Fibroblast of villous mesenchyme (primary cell): ENCODE results near the gene HK2. TPM values are rescaled to one million over a fixed set of nuclear protein-coding genes. Genes with fewer than 3 reads are reported as not detected.

Source experiments
- DNase-seq: peaks from one replicate; pipeline ENCODE4 v3.0.0-alpha.2; 2010; ENCODE audit warnings: low read depth
- H3K4me3 ChIP-seq: 2 replicates; pipeline ENCODE4 v1.5.1; 2011; ENCODE audit warnings: low read depth, mild to moderate bottlenecking, low read length
- total RNA-seq: library from RNA; depleted of rRNA; stranded (reverse); fragments of >200 nt; gene quantifications from 2 replicates; pipeline ENCODE4 v1.2.3, GENCODE V29; 2012
- TF ChIP-seq, protein P1 (sequence below): IDR thresholded peaks from 2 replicates; pipeline ENCODE4 v1.5.1; 2012; ENCODE audit warnings: low read depth, mild to moderate bottlenecking, low read length; ENCODE audit not compliant: insufficient read depth

HK2 gene
- total RNA-seq, 1 donor = 15.1 TPM

DNA sequence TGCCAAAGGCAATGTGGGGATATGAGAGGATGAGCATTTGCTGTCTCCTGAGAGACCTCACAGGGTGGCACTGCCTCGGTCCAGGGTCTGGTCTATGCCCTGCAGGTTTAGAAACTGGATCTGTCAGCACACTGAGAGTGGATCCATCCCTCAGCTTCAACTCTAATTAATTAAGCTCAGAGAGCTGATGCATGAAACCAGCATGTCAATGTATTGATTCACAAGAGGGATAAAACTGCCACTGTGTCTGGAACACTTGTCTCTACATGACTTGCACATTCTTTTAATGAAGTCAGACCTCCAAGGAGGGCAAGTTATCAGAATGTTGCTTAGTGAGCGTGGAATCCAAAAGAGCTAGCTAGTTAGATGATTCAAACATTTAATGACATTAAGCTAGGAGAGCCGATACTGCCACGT is 102.1 kb downstream of the HK2 start:
- TF ChIP-seq, protein P1, sequence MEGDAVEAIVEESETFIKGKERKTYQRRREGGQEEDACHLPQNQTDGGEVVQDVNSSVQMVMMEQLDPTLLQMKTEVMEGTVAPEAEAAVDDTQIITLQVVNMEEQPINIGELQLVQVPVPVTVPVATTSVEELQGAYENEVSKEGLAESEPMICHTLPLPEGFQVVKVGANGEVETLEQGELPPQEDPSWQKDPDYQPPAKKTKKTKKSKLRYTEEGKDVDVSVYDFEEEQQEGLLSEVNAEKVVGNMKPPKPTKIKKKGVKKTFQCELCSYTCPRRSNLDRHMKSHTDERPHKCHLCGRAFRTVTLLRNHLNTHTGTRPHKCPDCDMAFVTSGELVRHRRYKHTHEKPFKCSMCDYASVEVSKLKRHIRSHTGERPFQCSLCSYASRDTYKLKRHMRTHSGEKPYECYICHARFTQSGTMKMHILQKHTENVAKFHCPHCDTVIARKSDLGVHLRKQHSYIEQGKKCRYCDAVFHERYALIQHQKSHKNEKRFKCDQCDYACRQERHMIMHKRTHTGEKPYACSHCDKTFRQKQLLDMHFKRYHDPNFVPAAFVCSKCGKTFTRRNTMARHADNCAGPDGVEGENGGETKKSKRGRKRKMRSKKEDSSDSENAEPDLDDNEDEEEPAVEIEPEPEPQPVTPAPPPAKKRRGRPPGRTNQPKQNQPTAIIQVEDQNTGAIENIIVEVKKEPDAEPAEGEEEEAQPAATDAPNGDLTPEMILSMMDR = no peak
- no peak overlapping the region for H3K4me3 ChIP-seq
- no peak for DNase-seq

DNA sequence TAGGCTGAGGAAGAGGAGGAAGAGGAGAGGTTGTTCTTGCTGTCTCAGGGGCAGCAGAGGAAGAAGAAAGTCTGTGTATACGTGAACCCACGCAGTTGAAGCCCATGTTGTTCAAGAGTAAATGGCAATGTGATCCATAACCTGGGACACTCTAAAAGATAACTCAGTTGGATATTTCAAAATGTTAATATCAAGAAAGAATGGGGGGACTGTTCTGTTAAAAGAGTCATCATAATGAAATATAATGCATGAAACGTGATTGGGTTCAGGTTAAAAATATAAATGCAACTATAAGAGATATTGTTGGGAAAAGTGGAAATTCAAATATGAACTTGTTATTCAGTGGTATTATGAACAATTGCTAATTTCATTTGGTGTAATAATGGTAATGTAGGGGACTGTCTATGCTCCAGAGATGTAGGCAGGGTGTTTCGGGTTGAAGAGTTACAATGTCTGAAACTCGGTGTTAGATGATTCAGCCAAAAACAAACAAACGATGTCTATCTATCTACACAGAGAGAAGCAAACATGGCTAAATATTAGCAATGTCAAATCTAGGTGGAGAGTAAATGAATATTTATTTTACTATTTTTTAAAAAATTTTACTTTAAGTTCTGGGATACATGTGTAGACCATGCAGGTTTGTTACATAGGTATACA is 103.4 kb downstream of the HK2 start:
- no peak for DNase-seq
- H3K4me3 ChIP-seq = no peak overlapping the region
- TF ChIP-seq, protein P1 = no peak

- no peak overlapping the region for H3K4me3 ChIP-seq
- no peak for DNase-seq
- TF ChIP-seq, protein P1 = no peak
Measured at GRCh38 chr2:74938264-74938663, 104.3 kb downstream of the HK2 start.

- TF ChIP-seq, protein P1 = no peak
- no peak for DNase-seq
- no peak overlapping the region for H3K4me3 ChIP-seq
Measured at GRCh38 chr2:74939919-74940812, 106.2 kb downstream of the HK2 start.

- no peak for DNase-seq
- no peak overlapping the region for H3K4me3 ChIP-seq
- TF ChIP-seq, protein P1 = no peak
Measured at GRCh38 chr2:74941284-74941683, 107.4 kb downstream of the HK2 start.

DNA sequence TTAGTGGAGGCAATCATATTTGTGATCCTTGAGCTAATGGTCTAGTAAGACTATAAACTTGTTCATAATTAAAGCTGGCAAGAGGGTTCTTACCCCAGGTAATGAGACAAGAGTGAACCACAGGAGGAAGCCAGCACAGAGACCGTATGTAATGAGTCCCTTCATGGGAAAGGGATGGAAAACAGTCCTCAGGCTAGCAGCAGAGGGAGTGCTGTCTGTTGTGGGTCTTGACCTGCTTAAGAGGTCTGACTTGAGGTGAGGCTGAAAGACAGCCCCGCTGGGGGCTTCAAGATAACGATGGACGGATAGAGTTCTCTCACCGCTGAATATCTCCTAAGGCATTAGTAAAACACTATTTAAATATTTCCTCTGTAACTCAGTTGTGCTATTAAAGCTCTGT is 108.3 kb downstream of the HK2 start:
- no peak overlapping the region for H3K4me3 ChIP-seq
- TF ChIP-seq, protein P1 = no peak
- no peak for DNase-seq

Other genes with a start within 250 kb of the HK2 start
- not detected in 2 replicates for gene M1AP, start 185.8 kb upstream of the HK2 start, total RNA-seq
- gene SEMA4F, start 179.9 kb upstream of the HK2 start, total RNA-seq = 5.6 and 7.7 TPM in 2 replicates
- 20.7 and 23.5 TPM in 2 replicates for gene POLE4, start 124.5 kb downstream of the HK2 start, total RNA-seq